SK-N-MC (cell line): ENCODE measurements around the gene KCNJ4.

Experiments
- DNase-seq: peaks from one replicate; pipeline ENCODE4 v3.0.0-alpha.2; 2011; ENCODE audit warnings: low read depth, low spot score
- H3K27ac ChIP-seq: fragments of 200-600 bp; sonication (generic); 2 replicates; pipeline ENCODE4 v1.5.1; 2016; ENCODE audit warnings: mixed run types
- H3K36me3 ChIP-seq: fragments of 200-600 bp; sonication (generic); 2 replicates; pipeline ENCODE4 v1.6.1; 2017; ENCODE audit warnings: antibody characterized with exemption, low read length, mixed read lengths; ENCODE audit not compliant: insufficient read depth
- H3K4me3 ChIP-seq: fragments of 200-600 bp; sonication (generic); 2 replicates; pipeline ENCODE4 v1.5.1; 2016
- H3K9ac ChIP-seq: fragments of 200-600 bp; sonication (generic); 2 replicates; pipeline ENCODE4 v1.8.0; 2017; ENCODE audit warnings: mixed run types, mixed read lengths; ENCODE audit not compliant: insufficient read length
- H3K9me3 ChIP-seq: fragments of 200-600 bp; sonication (generic); 2 replicates; pipeline ENCODE4 v1.6.1; 2017; ENCODE audit warnings: low read depth, mild to moderate bottlenecking, antibody characterized with exemption, low read length, moderate library complexity, mixed read lengths
- EZH2 ChIP-seq: fragments of 200-600 bp; sonication (generic); IDR thresholded peaks from one replicate; pipeline ENCODE4 v1.6.1; 2017; ENCODE audit warnings: antibody characterized with exemption
- FOXP2 ChIP-seq: optimal IDR thresholded peaks from 2 replicates; pipeline ENCODE3; 2011; ENCODE audit warnings: mild to moderate bottlenecking, moderate library complexity; ENCODE audit not compliant: insufficient read depth; ENCODE audit errors: extremely low read length, control extremely low read depth
- POLR2AphosphoS5 ChIP-seq: IDR thresholded peaks from 2 replicates; pipeline ENCODE4 v1.6.1; 2012; ENCODE audit warnings: mild to moderate bottlenecking, low read depth, low read length, borderline replicate concordance

The KCNJ4 gene

GRCh38 chr22:38422611-38423511, 32.1 kb downstream of the KCNJ4 start:
- no peak for DNase-seq
- no peak overlapping the region for H3K9ac ChIP-seq
- TF ChIP-seq EZH2 (no peak), POLR2AphosphoS5 (no peak), FOXP2 (no peak)
- H3K4me3 ChIP-seq = no peak overlapping the region
- H3K9me3 ChIP-seq = no peaks in the 10 kb centered on the region
- no peaks in the 10 kb centered on the region for H3K36me3 ChIP-seq
- no peak overlapping the region for H3K27ac ChIP-seq

GRCh38 chr22:38420734-38421133, 34.3 kb downstream of the KCNJ4 start:
- Histone ChIP-seq H3K9me3 (no peaks in the 10 kb centered on the region), H3K9ac (no peak overlapping the region), H3K27ac (no peak overlapping the region), H3K36me3 (no peaks in the 10 kb centered on the region), H3K4me3 (no peak overlapping the region)
- TF ChIP-seq POLR2AphosphoS5 (no peak), FOXP2 (no peak), EZH2 (no peak)
- no peak for DNase-seq

DNA sequence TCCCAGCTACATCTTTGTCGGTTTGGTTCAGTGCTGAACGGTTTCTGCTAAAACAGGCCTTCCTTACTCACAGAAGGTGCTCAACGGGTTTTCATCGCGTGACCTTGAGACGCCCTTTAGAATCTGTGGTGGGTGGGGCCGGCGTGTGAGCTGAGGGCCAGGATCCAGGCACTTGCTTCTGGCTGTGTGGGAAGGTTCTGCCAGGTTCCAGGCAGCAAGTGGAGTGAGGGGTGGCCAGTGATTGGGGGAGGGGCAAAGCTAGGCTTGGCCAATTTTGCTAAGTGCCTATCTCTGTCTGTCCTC, 35.2 kb downstream of the KCNJ4 start:
- no peak for DNase-seq
- Histone ChIP-seq H3K27ac (no peak overlapping the region), H3K9me3 (no peaks in the 10 kb centered on the region), H3K36me3 (no peaks in the 10 kb centered on the region), H3K4me3 (no peak overlapping the region), H3K9ac (no peak overlapping the region)
- TF ChIP-seq EZH2 (no peak), FOXP2 (no peak), POLR2AphosphoS5 (no peak)

- Histone ChIP-seq H3K27ac (no peak overlapping the region), H3K4me3 (no peak overlapping the region), H3K9ac (no peak overlapping the region), H3K36me3 (no peaks in the 10 kb centered on the region), H3K9me3 (no peaks in the 10 kb centered on the region)
- no peak for TF ChIP-seq POLR2AphosphoS5
- TF ChIP-seq FOXP2 = no peak
- no peak for TF ChIP-seq EZH2
- DNase-seq = no peak
Observed at GRCh38 chr22:38419121-38419857, 35.7 kb downstream of the KCNJ4 start.

GRCh38 chr22:38418589-38418988, 36.4 kb downstream of the KCNJ4 start:
- H3K27ac ChIP-seq = no peak overlapping the region
- no peaks in the 10 kb centered on the region for H3K9me3 ChIP-seq
- no peak overlapping the region for H3K4me3 ChIP-seq
- TF ChIP-seq POLR2AphosphoS5 = no peak
- no peak for TF ChIP-seq EZH2
- no peak for TF ChIP-seq FOXP2
- H3K36me3 ChIP-seq = no peaks in the 10 kb centered on the region
- no peak overlapping the region for H3K9ac ChIP-seq
- no peak for DNase-seq

- no peak overlapping the region for H3K9ac ChIP-seq
- no peak overlapping the region for H3K27ac ChIP-seq
- no peak overlapping the region for H3K4me3 ChIP-seq
- TF ChIP-seq POLR2AphosphoS5 (no peak), FOXP2 (no peak)
- DNase-seq = no peak
- no peaks in the 10 kb centered on the region for H3K36me3 ChIP-seq
- no peaks in the 10 kb centered on the region for H3K9me3 ChIP-seq
Observed at GRCh38 chr22:38417252-38418060, 37.5 kb downstream of the KCNJ4 start.

DNA sequence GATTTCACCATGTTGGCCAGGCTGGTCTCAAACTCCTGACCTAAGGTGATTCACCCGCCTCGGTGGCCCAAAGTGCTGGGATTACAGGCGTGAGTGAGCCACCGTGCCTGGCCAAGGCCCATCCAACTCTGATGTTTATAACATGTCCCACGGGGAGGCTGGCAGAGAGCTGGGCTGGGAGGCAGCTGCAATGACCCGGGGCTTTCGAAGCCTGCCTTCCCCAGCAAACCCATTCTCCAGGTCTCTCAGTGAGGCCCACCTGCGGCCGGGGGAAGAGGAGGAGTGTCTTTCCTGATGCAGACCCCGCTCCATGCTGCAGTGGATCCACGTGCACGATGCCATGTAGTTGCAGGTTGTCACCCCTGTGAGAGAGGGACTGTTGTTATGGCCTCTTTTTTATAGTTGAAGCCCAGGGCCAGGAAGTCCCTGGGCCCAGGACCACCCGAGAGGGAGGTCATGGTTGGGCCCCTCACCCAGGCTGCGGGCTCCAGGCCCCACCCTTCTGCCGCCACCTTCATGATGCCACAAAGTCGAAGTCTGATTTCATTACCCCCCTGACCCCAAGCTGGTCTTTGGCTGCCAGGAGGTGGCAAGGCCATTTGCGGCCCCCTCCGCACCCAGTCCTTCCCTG, 38.3 kb downstream of the KCNJ4 start:
- Histone ChIP-seq H3K9me3 (no peaks in the 10 kb centered on the region), H3K36me3 (no peaks in the 10 kb centered on the region), H3K4me3 (no peak overlapping the region), H3K9ac (no peak overlapping the region), H3K27ac (no peak overlapping the region)
- DNase-seq = no peak
- TF ChIP-seq EZH2 (no peak), POLR2AphosphoS5 (no peak), FOXP2 (no peak)
